ENCODE data around the gene TSPAN9. TPM values are rescaled to one million over a fixed set of nuclear protein-coding genes. Genes with fewer than 3 reads are reported as not detected.

The TSPAN9 gene
- total RNA-seq, 4 donors from 2014 or later, result 27.8 to 47.2 (median 34.3) TPM

DNA sequence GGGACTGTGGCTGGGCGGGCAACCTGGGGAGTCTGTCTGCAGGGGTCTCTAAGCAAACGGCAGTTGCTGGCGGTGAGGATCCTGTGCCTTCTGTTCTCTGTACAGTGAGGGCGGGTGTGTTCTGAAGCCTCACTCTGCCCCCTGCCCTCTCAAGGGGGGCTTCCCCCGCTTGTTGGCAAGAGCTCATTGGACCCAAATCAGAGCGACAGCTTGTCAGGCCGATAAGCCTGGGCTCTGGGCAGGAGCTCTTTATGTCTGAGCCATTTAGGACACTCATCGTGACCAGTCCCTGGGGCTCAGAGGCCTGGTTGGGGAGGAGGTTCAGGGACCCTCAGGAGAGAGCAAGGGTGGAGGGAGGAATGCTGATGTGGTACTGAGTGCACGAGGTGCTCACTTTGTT lies 136.0 kb downstream of the TSPAN9 start:
- WGBS, result 73% methylated on average over 7 of the region's 9 CpGs
- no peak overlapping the region for H3K27ac ChIP-seq

DNA sequence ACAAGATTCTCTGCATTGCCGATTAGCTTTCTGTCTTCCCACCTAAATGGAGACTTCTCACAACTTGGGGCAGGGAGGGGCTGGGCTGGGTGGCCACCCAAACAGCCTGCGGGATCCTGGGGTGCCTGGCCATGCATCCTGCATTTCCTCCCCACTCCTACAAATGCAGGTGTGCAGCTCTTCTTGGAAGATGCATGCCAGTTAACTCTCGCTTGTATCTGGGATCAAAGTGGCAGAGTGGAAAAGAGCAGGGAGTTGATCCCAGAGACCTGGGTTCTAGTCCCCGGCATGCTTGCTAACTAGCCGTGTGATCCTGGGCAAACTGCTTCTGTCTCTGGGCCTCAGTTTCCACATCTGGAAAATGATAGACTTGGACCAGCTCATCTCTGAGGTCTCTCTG lies 136.6 kb downstream of the TSPAN9 start:
- no peak for TF ChIP-seq POLR2A (IDR thresholded peaks at IDR 0.05)
- no peak for TF ChIP-seq EP300 (IDR thresholded peaks at IDR 0.05)
- H3K9me3 ChIP-seq, result no peaks in the 10 kb centered on the region
- no peak overlapping the region for H3K4me3 ChIP-seq
- H3K36me3 ChIP-seq, result no peaks in the 10 kb centered on the region
- peaks cover 20% of the 10 kb centered on the region for H3K4me1 ChIP-seq
- no peaks in the 10 kb centered on the region for H3K27me3 ChIP-seq
- no peak for DNase-seq (ENCODE audit: low spot score in 2 of 2)
- 96% methylated on average over 5 of the region's 5 CpGs for WGBS
- H3K27ac ChIP-seq, result no peak overlapping the region

More for the DNA sequence above, 136.0 kb downstream of the TSPAN9 start:
- TF ChIP-seq, protein P1, sequence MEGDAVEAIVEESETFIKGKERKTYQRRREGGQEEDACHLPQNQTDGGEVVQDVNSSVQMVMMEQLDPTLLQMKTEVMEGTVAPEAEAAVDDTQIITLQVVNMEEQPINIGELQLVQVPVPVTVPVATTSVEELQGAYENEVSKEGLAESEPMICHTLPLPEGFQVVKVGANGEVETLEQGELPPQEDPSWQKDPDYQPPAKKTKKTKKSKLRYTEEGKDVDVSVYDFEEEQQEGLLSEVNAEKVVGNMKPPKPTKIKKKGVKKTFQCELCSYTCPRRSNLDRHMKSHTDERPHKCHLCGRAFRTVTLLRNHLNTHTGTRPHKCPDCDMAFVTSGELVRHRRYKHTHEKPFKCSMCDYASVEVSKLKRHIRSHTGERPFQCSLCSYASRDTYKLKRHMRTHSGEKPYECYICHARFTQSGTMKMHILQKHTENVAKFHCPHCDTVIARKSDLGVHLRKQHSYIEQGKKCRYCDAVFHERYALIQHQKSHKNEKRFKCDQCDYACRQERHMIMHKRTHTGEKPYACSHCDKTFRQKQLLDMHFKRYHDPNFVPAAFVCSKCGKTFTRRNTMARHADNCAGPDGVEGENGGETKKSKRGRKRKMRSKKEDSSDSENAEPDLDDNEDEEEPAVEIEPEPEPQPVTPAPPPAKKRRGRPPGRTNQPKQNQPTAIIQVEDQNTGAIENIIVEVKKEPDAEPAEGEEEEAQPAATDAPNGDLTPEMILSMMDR (IDR thresholded peaks at IDR 0.05), result no peak
- TF ChIP-seq POLR2AphosphoS5 (IDR thresholded peaks at IDR 0.05) (no peak), EP300 (IDR thresholded peaks at IDR 0.05) (no peak), POLR2A (IDR thresholded peaks at IDR 0.05) (no peak)
- DNase-seq (ENCODE audit: low spot score in 2 of 2), result no peak
- Histone ChIP-seq H3K9me3 (no peaks in the 10 kb centered on the region), H3K36me3 (no peaks in the 10 kb centered on the region), H3K4me1 (peaks cover 14% of the 10 kb centered on the region), H3K27me3 (no peaks in the 10 kb centered on the region), H3K4me3 (no peak overlapping the region)

DNA sequence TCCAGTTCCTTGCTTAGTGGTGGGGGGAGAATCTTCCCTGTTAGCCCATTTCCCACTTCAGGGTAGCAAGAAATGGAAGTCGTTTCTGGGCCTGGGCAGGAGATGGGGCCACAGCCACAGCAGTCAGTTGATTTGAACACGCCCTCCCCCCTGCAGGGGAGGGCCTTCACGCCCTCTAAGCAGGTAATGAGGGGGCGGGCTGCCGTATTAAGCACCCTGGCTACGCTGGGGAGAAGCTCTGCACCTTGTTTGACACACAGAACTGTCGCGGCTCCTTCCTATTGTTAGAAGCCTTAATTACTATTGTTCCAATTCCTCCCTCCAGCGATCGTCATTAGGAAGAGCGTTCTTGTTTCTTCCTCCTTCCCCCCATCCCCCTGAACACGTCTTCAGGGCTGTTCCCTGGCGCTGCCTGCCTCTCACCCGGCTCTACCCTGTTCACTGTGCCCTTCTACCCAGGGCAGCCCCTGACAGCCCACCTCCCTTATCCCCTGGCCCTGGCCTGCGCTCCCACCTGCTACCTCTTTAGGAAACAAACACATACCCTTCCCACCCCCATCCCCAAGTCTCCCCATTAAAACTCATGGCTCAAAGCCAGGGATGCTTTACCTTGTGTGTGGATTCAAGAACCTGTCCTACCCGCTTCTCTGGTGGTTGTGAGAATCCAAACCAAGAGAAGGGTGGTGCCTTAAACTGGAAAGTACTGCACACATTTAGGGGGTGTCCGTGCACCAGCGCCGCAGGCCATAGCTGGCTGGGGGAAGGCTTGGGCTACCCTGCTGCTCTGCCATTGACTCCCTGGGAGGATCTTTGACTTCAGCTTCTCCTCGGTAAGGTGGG lies 137.6 kb downstream of the TSPAN9 start:
- WGBS, result 89% methylated on average over 19 of the region's 20 CpGs
- no peaks in the 10 kb centered on the region for H3K36me3 ChIP-seq
- no peaks in the 10 kb centered on the region for H3K27me3 ChIP-seq
- H3K4me3 ChIP-seq, result no peak overlapping the region
- H3K9me3 ChIP-seq, result no peaks in the 10 kb centered on the region
- H3K4me1 ChIP-seq, result peaks cover 27% of the 10 kb centered on the region
- no peak for TF ChIP-seq POLR2A (IDR thresholded peaks at IDR 0.05)
- no peak for TF ChIP-seq EP300 (IDR thresholded peaks at IDR 0.05)
- TF ChIP-seq, protein P1 (IDR thresholded peaks at IDR 0.05), result no peak
- no peak for TF ChIP-seq POLR2AphosphoS5 (IDR thresholded peaks at IDR 0.05)
- no peak overlapping the region for H3K27ac ChIP-seq
- no peak for DNase-seq (ENCODE audit: low spot score in 2 of 2)

DNA sequence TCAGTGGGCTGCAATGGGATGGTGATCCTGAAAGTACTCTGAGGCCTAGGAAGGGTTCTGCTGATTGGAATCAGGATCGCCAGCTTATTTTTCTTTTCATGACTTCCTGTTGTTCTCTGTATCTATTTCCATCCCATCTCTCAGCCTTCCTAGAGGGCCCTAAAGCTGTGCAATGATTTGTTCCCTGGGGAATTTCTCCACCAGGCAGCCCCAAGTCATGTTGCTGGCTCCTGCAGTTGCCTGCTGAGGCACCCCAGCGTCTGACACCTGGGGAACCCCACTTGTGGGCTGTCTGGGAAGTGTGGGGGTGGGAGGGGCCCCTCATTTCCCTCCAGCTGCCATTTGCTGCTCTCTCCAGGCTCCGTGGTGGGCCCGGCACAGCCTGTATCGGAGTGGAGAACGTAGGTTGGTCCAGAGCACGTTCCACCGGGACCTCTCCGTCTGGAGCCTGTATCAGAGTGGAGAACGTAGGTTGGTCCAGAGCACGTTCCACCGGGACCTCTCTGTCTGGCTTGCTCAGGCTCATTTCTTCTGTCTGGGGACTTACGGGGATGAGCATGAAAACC lies 138.3 kb downstream of the TSPAN9 start:
- Histone ChIP-seq H3K4me1 (peaks cover 27% of the 10 kb centered on the region), H3K4me3 (no peak overlapping the region), H3K27me3 (no peaks in the 10 kb centered on the region), H3K36me3 (no peaks in the 10 kb centered on the region), H3K27ac (no peak overlapping the region), H3K9me3 (no peaks in the 10 kb centered on the region)
- no peak for DNase-seq (ENCODE audit: low spot score in 2 of 2)
- 92% methylated on average over 6 of the region's 13 CpGs for WGBS
- TF ChIP-seq EP300 (IDR thresholded peaks at IDR 0.05), result no peak
- no peak for TF ChIP-seq POLR2A (IDR thresholded peaks at IDR 0.05)
- TF ChIP-seq, protein P1 (IDR thresholded peaks at IDR 0.05), result no peak
- TF ChIP-seq POLR2AphosphoS5 (IDR thresholded peaks at IDR 0.05), result no peak

DNA sequence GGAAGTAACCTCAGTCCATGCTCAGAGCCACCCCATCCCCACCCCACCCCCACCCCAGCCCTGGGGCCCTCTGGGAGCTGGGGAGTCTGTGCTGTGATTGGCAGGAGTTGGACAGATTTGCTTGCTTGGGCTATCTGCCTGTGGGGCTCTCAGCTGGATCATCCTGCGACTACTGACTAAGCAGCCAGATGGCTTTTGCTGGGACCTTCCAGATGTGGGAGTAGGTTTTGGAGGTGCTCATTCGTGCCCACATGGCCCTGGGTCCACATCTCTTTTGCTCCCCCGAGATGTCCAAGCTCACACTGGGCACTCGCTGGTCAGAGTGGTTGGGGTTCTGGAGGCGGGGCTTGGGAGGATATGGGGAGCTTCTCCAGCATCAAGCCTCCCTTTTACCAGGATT lies 138.9 kb downstream of the TSPAN9 start:
- 98% methylated on average over 5 of the region's 5 CpGs for WGBS
- DNase-seq (ENCODE audit: low spot score in 2 of 2), result no peak
- TF ChIP-seq POLR2A (IDR thresholded peaks at IDR 0.05) (no peak), EP300 (IDR thresholded peaks at IDR 0.05) (no peak)
- Histone ChIP-seq H3K27me3 (no peaks in the 10 kb centered on the region), H3K9me3 (no peaks in the 10 kb centered on the region), H3K36me3 (no peaks in the 10 kb centered on the region), H3K4me1 (peaks cover 27% of the 10 kb centered on the region), H3K27ac (no peak overlapping the region), H3K4me3 (no peak overlapping the region)

All from suprapubic skin (tissue), 4 donors.